ENCODE measurements around the gene UNG.

UNG gene

DNA sequence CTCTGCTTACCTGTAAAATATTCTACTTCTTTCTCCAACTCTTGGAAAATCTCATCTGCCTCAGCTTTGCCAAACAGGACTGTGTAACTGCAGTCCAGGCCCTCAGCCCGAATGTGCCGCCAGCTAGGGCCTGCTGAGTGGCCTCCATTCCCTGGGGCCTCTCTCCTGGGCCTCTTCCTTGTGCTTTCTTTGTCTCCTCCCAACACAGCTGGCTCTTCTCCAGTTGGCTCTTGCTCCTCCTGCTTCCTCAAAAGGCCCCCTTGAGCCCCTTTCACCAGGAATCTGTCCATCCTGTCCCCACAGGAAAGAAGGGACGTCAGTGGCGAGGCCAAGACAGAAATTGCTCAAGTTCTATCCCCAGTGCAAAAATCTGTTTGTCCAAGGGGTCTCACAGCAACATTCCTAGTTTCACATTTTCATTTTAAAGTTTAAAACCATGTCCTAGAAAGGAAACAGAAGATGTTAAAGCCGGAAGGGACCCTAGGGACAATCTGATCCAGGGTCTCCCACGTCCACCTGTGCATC, 4.8 kb upstream of the UNG start:
- no peak for FAIRE-seq

DNA sequence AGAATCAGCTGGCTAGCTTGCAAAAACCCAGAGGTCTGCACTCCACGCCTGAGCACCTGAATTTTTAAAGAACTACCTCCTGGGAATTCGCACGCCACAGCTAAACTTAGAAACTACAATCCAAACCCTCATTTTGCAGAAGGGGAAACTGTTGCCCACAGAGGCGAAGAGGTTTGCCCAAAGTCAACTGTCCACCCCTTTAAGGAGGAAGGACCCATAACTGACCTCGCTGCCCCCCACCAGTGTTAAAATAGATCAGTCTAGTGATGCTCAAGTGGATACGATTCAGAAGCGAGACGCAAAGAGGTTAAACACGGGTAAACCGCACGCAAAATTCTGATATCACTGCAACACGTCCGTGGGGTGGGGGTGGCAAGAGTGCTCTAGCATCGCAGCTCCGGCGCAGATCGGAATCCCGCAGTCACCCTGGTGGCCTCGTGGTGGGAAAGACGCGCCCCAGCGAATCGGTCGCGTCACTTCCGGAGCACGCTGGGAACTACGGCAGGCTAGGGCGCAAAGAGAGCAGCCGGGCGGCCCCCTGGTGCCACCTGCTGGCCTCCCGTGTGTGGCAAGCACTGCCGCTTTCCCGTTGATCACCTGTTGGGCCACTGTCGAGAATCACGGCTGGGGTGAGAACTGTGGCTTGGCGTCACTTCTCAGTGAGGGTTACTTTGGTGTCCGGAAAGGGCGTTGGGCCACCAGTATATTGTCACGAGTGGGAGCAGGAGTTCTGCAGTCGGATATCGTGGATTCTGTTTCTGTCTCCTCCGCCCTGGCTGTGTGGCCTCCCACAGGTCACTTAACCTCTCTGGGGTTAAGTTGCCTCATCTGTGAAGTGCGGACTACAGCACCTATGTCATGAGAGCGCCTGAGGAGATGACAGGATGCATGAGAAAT, 4.1 kb upstream of the UNG start, which contains the start of gene ALKBH2:
Gene ALKBH2 (minus strand): TSS at position 451 of the 897 bp plus-strand sequence. CDS start 686 bp downstream, outside the sequence.
- no peak for FAIRE-seq

DNA sequence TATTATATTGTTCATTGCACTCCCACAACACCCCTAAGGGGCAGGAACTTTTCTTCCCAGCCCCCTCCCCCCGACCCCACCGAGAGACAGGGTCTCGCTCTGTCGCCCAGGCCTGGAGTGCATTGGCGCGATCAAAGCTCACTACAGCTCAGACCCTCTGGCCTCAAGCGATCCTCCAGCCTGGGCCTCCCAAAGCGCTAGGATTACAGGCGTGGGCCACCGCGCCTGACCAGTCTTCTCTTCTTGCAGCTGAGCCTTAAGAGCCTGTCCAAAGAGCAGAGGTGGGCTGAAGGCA, 310 bp upstream of the UNG start:
- FAIRE-seq, result no peak

DNA sequence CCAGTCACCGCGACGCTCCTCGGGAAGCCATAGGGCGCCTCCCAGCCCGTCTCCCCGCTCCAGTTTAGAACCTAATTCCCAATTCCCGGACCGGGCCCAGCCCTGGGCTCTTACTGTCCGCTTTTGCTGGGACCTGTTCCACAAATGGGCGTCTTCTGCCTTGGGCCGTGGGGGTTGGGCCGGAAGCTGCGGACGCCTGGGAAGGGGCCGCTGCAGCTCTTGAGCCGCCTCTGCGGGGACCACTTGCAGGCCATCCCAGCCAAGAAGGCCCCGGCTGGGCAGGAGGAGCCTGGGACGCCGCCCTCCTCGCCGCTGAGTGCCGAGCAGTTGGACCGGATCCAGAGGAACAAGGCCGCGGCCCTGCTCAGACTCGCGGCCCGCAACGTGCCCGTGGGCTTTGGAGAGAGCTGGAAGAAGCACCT, 797 bp downstream of the UNG start:
- FAIRE-seq, result no peak

DNA sequence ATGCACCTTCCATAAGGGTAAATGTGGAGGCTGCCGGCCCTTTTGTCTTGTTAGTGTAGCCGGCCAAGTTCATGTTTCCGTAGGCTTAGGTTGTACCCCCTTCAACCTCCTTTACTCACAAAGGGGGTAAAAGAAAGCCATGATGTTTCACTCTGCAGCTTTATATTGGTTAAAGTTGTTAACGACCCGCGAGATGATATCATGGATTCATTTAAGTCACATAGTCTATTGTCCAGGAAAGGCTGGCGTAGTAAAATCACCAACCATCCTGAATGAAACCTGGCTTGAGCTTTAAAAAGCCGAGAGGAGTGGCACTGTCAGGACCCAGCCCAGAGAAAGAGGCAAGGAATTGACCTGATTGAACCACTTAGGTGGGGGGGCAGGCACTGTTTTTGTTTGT, 1.3 kb downstream of the UNG start:
- no peak for FAIRE-seq

DNA sequence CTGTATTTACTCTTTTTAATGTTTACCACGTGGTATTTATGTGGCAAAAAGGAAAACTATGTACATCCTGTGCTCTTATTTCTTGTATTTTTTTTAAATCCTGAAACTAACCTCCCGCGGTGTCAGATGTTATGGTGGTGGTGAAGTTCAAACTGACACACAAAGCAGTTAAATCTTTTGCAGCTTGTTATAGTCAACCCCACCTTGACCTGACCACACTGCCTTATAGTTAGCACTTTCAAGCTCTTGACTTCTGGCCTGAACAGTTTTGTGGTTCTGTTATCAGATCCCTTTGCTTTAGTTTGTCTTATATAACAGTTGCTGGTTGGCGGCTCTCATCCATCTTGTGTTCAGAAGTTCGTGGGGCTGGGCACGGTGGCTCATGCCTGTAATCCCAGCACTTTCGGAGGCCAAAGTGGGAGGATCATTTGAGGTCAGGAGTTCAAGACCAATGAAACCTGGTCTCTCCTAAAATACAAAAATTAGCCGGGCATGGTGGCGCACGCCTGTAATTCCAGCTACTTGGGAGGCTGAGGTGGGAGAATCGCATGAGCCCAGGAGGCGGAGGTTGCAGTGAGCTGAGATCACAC, 2.1 kb downstream of the UNG start:
- no peak for FAIRE-seq

DNA sequence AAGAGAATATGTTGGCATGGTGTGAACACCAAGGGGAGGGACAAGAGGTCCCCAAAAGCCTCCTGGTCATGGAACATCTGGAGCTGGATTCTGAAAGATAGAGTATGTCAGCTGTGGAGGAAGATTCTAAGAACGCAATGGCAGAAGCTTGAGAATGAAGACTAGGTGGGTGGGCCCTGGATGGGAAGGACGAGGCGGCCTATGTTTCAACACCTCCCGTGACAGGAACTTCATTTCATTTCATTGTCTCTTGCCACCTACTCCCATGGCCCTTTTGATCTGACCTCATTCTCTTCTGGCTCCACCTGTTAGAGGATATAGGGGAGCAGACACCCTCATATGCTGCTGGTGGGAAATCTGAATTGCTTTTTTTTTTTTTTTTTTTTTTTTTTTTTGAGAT, 3.3 kb downstream of the UNG start:
- FAIRE-seq, result no peak

DNA sequence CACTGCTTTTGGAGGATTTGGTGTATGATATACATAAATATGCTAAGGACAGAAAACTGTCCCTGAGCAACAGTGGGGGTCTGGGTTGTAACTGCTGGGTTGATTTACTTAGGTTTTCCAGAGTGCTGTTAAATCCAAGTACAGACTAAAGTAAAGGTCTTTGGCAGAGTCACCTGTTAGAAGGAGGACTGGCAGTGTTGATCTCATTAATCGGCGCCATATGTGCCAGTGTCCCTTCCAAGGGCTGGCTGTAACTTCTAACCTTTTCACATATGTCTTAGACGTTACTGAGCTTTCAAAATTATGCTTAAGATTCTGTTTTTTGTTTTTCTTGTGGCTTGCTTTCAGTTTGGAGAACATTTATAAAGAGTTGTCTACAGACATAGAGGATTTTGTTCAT, 5.1 kb downstream of the UNG start:
- no peak for FAIRE-seq

DNA sequence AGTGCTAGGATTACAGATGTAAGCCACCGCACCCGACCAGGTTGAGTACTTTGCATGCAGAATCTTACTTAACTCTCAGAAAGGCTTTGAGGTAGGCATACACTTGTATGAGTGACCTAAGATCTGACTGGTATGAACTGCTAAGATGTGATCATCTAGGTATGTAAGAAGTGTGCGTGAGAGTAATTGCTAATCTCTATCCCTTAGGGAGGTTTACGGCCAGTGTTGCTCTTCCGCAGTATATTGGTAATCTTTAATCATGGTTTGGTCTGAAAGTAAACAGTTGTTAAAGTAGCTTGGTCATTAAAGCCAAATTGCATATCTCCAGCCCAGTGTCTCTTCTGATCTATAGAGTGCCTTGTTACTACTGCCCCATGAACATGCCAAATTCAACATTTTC, 7.8 kb downstream of the UNG start:
- FAIRE-seq, result no peak

DNA sequence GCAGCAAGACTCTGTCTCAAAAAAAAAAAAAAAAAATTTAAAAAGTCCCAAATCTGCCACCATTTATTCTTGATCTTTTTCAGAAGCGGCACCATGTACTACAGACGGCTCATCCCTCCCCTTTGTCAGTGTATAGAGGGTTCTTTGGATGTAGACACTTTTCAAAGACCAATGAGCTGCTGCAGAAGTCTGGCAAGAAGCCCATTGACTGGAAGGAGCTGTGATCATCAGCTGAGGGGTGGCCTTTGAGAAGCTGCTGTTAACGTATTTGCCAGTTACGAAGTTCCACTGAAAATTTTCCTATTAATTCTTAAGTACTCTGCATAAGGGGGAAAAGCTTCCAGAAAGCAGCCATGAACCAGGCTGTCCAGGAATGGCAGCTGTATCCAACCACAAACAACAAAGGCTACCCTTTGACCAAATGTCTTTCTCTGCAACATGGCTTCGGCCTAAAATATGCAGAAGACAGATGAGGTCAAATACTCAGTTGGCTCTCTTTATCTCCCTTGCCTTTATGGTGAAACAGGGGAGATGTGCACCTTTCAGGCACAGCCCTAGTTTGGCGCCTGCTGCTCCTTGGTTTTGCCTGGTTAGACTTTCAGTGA, 12.5 kb downstream of the UNG start:
- no peak for FAIRE-seq

DNA sequence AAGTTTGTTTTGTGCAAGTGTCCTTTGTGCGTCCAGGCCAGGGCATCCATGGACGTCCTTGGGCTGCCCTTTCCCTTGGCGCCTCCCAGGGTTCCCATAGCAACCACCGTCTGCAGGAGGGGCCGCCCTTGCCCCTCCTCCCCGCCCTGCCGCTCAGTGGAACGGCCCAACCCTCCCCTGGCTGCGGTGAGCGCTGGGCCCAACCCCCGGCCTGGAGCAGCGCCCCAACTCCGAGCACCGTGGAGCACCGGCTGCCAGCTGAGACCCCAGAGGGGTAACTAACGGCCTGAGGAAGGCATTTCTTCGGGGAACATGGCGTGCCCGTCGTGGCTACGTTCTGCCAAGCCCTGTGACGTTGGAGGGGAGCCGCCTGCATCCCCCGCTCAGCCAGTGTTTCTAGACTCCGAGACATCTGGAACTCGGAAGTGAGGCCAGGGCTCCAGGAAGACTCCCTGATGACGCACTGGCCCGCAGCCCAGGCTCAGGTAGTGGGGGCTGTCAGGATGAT, 13.6 kb downstream of the UNG start:
- no peak for FAIRE-seq

DNA sequence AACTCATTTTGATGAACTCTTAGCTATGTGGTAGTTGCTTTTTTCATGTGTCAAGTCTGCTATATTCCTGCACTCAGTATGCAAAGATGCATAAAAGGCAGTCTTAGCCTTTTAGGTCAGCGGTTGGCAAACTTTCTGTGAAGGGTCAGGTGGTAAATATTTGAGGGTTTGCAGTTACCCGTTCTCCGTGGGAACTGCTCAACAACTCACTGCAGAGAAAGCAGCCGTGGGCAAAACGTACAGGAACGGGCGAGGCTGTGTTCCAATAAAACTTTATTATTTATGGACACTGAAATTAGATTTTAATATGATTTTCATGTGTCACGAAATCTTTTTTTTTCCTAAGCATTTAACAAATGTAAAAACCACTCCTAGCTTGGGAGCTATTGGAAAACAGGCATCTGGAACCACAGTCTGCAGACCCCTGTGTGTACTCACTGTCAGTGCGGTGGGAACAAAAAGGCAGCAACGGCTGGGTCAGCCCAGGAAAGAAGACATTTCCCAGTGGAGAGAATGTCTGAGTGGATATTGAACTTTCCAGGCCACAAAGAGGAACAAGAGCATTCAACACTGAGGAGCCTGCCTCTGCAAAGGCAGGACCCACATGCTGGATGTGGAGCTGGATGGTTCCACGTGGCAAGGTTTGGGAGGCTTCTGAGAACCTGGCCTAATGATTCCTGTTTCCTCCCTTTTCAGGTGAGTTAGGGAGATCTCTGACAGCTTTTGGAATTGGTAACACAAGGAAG, 15.5 kb downstream of the UNG start:
- FAIRE-seq, result no peak

DNA sequence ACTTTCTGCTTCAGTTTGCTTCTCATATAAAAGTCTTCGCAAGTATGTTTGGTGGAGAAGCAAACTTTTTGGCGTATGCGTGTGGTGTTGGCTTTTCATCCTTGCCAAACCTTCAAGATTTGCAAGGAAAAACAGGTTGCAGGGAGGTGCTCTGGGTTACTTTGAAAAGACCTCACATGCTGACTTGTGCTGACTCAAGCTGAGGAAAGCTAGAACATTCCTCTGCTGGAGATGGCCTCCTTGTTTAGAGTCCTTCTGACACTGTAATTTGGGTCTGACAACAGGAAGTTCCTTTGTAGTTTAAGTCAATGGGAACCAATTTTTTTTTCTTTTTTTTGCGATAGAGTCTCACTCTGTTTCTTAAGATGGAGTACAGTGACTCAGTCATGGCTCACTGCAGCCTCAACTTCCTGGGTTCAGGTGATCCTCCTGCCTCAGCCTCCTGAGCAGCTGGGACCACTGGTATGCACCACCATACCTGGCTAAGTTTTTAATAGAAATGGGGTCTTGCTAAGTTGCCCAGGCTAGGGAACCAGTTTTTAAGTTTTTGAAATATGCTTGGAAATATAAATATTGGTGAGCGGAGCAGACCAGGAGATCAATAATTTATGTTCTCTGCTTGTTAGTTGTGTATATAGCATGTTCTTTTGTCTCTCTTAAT, 16.4 kb downstream of the UNG start:
- FAIRE-seq, result no peak

DNA sequence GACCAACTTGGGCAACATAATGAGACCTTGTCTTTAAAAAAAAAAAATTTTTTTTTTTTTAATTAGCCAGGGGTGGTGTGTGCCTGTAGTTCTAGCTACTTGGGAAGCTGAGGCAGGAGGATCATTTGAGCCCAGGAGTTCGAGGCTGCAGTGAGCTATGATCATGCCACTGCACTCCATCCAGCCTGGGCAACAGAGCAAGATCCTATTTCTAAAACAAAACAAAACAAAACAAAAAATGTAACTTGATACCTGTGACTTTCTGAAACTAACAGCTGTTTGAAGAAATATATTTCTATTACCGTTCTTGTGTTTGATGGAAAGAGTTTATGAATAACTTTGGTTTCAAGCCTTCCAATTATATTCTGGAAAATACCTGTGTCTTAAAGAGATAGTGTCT, 17.2 kb downstream of the UNG start:
- no peak for FAIRE-seq

DNA sequence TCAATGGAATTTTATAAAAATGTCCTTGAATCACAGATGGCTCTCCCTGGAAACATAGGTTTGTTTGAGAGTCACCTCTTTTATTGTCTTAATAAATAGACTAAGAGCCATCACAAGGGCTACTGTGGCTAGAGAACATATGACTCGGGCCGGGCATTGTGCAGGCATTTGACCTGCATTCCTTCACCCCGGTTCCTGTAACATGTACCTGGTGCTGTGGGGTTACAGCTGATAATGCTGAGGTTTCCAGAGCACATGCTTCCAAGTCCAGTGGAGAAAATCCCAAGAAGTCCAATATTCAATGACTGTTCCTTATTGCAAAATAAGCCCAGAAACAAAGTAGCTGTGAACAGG, 18.0 kb downstream of the UNG start:
- FAIRE-seq, result no peak

DNA sequence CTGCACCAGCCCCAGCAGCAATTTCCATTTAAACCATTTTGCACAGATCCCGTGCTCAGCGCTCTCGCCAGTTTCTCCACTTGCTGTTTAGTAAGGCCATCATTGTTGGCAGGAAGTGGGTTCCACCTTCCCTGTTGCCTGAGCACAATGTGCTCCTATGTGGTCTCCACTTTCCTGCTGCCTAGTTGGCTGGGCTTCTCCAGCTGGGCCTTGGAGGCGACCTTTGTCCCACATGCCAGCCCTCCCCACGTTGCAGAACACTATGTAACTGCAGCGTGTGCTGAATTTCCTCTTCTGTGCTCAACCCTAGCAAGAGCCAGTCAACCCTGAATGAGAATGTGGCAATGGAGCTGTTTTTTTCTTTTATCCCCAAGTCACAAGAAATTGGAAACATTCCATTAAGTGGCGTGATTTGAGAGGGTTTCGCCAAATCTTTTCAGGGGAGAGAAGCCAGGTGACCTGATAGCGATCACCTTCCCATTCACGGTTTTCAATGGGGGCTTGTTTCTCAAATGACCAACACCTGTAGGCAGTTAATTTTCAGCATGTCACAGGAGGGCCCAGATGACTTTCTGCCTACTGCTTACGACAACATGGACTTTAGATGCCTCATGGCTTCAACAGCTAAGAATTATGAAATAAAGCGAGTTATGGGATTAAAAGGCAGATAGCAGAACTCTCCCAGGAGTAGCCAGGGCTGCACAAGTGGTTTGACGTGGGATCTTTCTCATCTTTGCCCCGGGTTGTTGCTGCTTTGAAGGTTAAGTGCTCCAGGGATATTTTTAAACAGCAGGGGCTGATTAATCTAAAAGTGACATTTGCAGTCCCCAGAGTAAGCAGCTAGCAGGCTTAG, 18.6 kb downstream of the UNG start, which contains the start of gene ACACB:
Gene ACACB (plus strand): TSS at position 830 of the 853 bp plus-strand sequence. CDS start 22,819 bp downstream, outside the sequence.
- FAIRE-seq, result no peak

DNA sequence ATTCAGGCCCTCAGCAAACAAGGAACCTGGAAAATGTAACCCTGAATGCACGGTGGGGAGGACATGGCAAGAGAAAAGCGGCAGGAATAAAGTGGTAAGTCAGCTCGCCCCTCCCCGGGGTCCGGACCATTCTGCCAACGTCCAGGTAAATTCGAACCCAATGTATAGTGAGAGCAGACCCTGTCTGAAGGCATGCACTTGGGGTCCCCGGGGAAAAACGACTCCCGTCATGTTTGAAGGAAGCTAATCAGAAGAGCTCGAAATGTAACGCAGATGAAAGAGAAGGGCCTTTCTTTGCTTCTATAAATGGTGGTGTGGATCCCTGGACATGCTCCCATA, 19.2 kb downstream of the UNG start:
- FAIRE-seq, result no peak

DNA sequence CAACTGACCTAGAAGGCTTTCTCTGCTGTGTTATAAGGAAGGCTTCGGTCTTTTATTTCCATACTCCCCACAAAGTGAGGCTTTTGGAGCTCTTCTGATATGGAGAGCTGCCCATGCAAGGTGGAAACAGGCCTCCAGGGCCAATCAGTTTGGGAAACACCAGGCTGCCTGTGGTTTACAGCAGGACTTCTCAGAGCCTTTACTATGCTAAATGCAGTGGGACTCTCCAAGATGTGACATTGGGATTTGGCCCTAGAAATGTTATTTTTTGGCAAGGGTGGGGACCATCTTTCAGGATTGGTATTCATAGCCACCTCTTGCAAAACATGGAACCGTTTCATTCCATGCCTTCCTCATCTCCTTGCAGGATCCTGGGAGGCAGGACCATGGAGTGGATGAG, 22.7 kb downstream of the UNG start:
- FAIRE-seq, result no peak

DNA sequence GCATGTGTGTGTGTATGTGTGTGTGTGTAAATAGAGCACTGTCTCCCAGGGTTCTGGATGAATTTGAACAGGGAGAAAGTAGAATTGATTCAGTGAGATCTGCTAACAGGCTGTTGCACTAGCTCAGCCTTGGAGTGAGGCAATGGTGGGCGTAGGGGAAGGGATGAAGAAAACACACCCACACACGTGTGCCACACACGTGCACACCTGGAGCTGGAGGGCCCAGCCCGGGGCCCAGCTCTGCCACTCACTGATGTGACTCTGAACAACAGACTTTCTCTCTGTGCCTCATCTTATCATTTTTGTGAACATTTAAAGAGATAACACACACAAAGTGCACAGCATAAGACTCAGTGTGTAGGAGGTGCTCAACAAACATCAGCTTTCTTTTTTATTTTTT, 23.2 kb downstream of the UNG start:
- FAIRE-seq, result no peak

DNA sequence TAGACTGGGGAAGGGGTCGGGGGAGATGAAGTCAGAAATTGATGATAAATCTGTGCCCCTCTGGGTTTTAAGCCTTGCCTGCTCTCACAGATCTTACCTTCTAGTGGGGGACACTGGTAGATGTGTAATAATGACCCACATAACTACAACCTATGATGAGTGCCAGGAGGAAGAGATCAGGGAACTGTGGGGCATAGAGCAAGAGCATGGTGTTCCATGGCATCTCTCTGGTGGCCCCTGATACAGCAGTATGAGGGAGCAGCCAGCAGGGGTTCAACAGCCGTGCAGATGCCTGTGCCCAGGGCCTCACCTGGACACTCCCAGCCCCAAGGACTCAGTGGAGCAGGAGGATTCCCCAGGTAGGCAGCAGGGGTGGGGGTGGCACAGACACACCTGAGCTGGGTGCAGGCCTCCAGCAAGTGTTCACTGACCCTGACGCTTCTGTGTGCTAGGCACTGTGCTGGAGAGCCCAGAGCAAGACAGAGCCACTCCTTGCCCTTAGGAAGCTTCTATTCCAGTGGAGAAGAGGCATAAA, 24.0 kb downstream of the UNG start:
- no peak for FAIRE-seq
